Activated CD4-positive, alpha-beta memory T cell treated with anti-CD3 and anti-CD28 coated beads for 36 hours (primary cell): ENCODE results near the gene PARD3B. TPM values are rescaled to one million over a fixed set of nuclear protein-coding genes. Genes with fewer than 3 reads are reported as not detected.

Experiments used
- CTCF ChIA-PET: fragments of 350-600 bp; sonication (Branson Sonifier 250); formaldehyde crosslinking; loops from one replicate; lab custom pipeline; 2021; ENCODE audit warnings: antibody characterized with exemption, inconsistent platforms; lab: Charles Lee
- POLR2A ChIA-PET: fragments of 350-600 bp; sonication (Branson Sonifier 250); formaldehyde crosslinking; loops from one replicate; lab custom pipeline; 2021; ENCODE audit warnings: antibody characterized with exemption; lab: Charles Lee
- DNase-seq: peaks from one replicate; pipeline ENCODE4 v3.0.0-alpha.2; 2020
- H3K27ac Mint-ChIP-seq: one replicate; pipeline ENCODE4 v1.8.0; 2021; ENCODE audit warnings: mixed read lengths
- H3K27me3 Mint-ChIP-seq: one replicate; pipeline ENCODE4 v1.8.0; 2021; ENCODE audit warnings: mixed read lengths
- H3K36me3 Mint-ChIP-seq: one replicate; pipeline ENCODE4 v1.8.0; 2021; ENCODE audit warnings: mixed read lengths
- H3K4me1 Mint-ChIP-seq: one replicate; pipeline ENCODE4 v1.8.0; 2021; ENCODE audit warnings: low read depth, mixed read lengths
- H3K4me3 Mint-ChIP-seq: one replicate; pipeline ENCODE4 v1.8.0; 2021; ENCODE audit warnings: mild to moderate bottlenecking, mixed read lengths
- H3K9me3 Mint-ChIP-seq: one replicate; pipeline ENCODE4 v1.8.0; 2021; ENCODE audit warnings: mixed read lengths
- intact Hi-C: fragments of 100-400 bp; cut with micrococcal nuclease; formaldehyde crosslinking; loops from one replicate; pipeline ENCODE4 v1.15.1; 2023
- total RNA-seq, 2 experiments: library from RNA; stranded (reverse); gene quantifications; one replicate each; pipeline ENCODE4 v1.2.3, GENCODE V29; 2021

The PARD3B gene
- total RNA-seq, 2 experiments from 2014 or later, result 0.07 to 0.70 TPM

GRCh38 chr2:205337274-205337673, 792.0 kb downstream of the PARD3B start:
- Mint-ChIP-seq H3K27me3 (no peaks in the 10 kb centered on the region), H3K9me3 (peaks cover 12% of the 10 kb centered on the region), H3K27ac (no peak overlapping the region), H3K4me1 (no peaks in the 10 kb centered on the region), H3K4me3 (no peak overlapping the region), H3K36me3 (peaks cover 5% of the 10 kb centered on the region)
- intact Hi-C loops, result no loop called here
- no peak for DNase-seq
- ChIA-PET POLR2A (no interaction called here), CTCF (no interaction called here)

- H3K27ac Mint-ChIP-seq, result no peak overlapping the region
- peaks cover 5% of the 10 kb centered on the region for H3K36me3 Mint-ChIP-seq
- H3K4me1 Mint-ChIP-seq, result no peaks in the 10 kb centered on the region
- intact Hi-C loops, result no loop called here
- no peak overlapping the region for H3K4me3 Mint-ChIP-seq
- ChIA-PET POLR2A (no interaction called here), CTCF (no interaction called here)
- H3K9me3 Mint-ChIP-seq, result peaks cover 12% of the 10 kb centered on the region
- no peak for DNase-seq
- H3K27me3 Mint-ChIP-seq, result no peaks in the 10 kb centered on the region
Observed at GRCh38 chr2:205338156-205338555, 792.9 kb downstream of the PARD3B start.

GRCh38 chr2:205343103-205343502, 797.8 kb downstream of the PARD3B start:
- Mint-ChIP-seq H3K9me3 (peaks cover 2% of the 10 kb centered on the region), H3K36me3 (no peaks in the 10 kb centered on the region)

GRCh38 chr2:205346649-205347048, 801.4 kb downstream of the PARD3B start:
- ChIA-PET CTCF (no interaction called here), POLR2A (no interaction called here)
- intact Hi-C loops, result no loop called here
- H3K9me3 Mint-ChIP-seq, result peaks cover 2% of the 10 kb centered on the region
- no peaks in the 10 kb centered on the region for H3K4me1 Mint-ChIP-seq
- no peak overlapping the region for H3K4me3 Mint-ChIP-seq
- no peak overlapping the region for H3K27ac Mint-ChIP-seq
- H3K27me3 Mint-ChIP-seq, result no peaks in the 10 kb centered on the region
- no peaks in the 10 kb centered on the region for H3K36me3 Mint-ChIP-seq
- no peak for DNase-seq

More at GRCh38 chr2:205343103-205343502, 797.8 kb downstream of the PARD3B start:
- intact Hi-C loops, result no loop called here
- ChIA-PET CTCF (no interaction called here), POLR2A (no interaction called here)
- Mint-ChIP-seq H3K27ac (no peak overlapping the region), H3K4me3 (no peak overlapping the region), H3K4me1 (no peaks in the 10 kb centered on the region), H3K27me3 (no peaks in the 10 kb centered on the region)
- DNase-seq, result no peak

GRCh38 chr2:205347899-205348298, 802.6 kb downstream of the PARD3B start:
- POLR2A ChIA-PET, result no interaction called here
- Mint-ChIP-seq H3K36me3 (no peaks in the 10 kb centered on the region), H3K4me1 (no peaks in the 10 kb centered on the region), H3K4me3 (no peak overlapping the region), H3K9me3 (peaks cover 2% of the 10 kb centered on the region), H3K27me3 (no peaks in the 10 kb centered on the region), H3K27ac (no peak overlapping the region)
- DNase-seq, result no peak
- intact Hi-C loops, result no loop called here
- CTCF ChIA-PET, result no interaction called here

GRCh38 chr2:205352094-205352493, 806.8 kb downstream of the PARD3B start:
- ChIA-PET CTCF (no interaction called here), POLR2A (no interaction called here)
- Mint-ChIP-seq H3K27me3 (no peaks in the 10 kb centered on the region), H3K9me3 (no peaks in the 10 kb centered on the region), H3K4me1 (no peaks in the 10 kb centered on the region), H3K4me3 (no peak overlapping the region), H3K36me3 (no peaks in the 10 kb centered on the region), H3K27ac (no peak overlapping the region)
- no peak for DNase-seq
- intact Hi-C loops, result no loop called here

- no peaks in the 10 kb centered on the region for H3K36me3 Mint-ChIP-seq
- DNase-seq, result no peak
- H3K4me3 Mint-ChIP-seq, result no peak overlapping the region
- ChIA-PET POLR2A (no interaction called here), CTCF (no interaction called here)
- H3K27me3 Mint-ChIP-seq, result no peaks in the 10 kb centered on the region
- no peaks in the 10 kb centered on the region for H3K4me1 Mint-ChIP-seq
- intact Hi-C loops, result no loop called here
- no peaks in the 10 kb centered on the region for H3K9me3 Mint-ChIP-seq
- no peak overlapping the region for H3K27ac Mint-ChIP-seq
Observed at GRCh38 chr2:205352593-205352992, 807.3 kb downstream of the PARD3B start.

GRCh38 chr2:205357732-205358131, 812.5 kb downstream of the PARD3B start:
- no peaks in the 10 kb centered on the region for H3K9me3 Mint-ChIP-seq
- H3K4me1 Mint-ChIP-seq, result no peaks in the 10 kb centered on the region
- H3K27ac Mint-ChIP-seq, result no peak overlapping the region
- H3K36me3 Mint-ChIP-seq, result no peaks in the 10 kb centered on the region
- no peak for DNase-seq
- CTCF ChIA-PET, result no interaction called here
- intact Hi-C loops, result no loop called here
- no peak overlapping the region for H3K4me3 Mint-ChIP-seq
- peaks cover 6% of the 10 kb centered on the region for H3K27me3 Mint-ChIP-seq
- POLR2A ChIA-PET, result no interaction called here

- Mint-ChIP-seq H3K4me3 (no peak overlapping the region), H3K27me3 (peaks cover 6% of the 10 kb centered on the region), H3K27ac (no peak overlapping the region), H3K4me1 (no peaks in the 10 kb centered on the region), H3K9me3 (no peaks in the 10 kb centered on the region), H3K36me3 (no peaks in the 10 kb centered on the region)
- DNase-seq, result no peak
- intact Hi-C loops, result no loop called here
- ChIA-PET CTCF (no interaction called here), POLR2A (no interaction called here)
Observed at GRCh38 chr2:205358351-205358815, 813.1 kb downstream of the PARD3B start.

- CTCF ChIA-PET, result no interaction called here
- Mint-ChIP-seq H3K4me1 (no peaks in the 10 kb centered on the region), H3K9me3 (no peaks in the 10 kb centered on the region), H3K27ac (no peak overlapping the region), H3K4me3 (no peak overlapping the region), H3K27me3 (peaks cover 6% of the 10 kb centered on the region), H3K36me3 (no peaks in the 10 kb centered on the region)
- no peak for DNase-seq
- POLR2A ChIA-PET, result no interaction called here
- intact Hi-C loops, result no loop called here
Observed at GRCh38 chr2:205361272-205361671, 816.0 kb downstream of the PARD3B start.

GRCh38 chr2:205361970-205362369, 816.7 kb downstream of the PARD3B start:
- no peaks in the 10 kb centered on the region for H3K9me3 Mint-ChIP-seq
- CTCF ChIA-PET, result no interaction called here
- H3K4me3 Mint-ChIP-seq, result no peak overlapping the region
- POLR2A ChIA-PET, result no interaction called here
- peaks cover 6% of the 10 kb centered on the region for H3K27me3 Mint-ChIP-seq
- DNase-seq, result no peak
- no peak overlapping the region for H3K27ac Mint-ChIP-seq
- intact Hi-C loops, result no loop called here
- no peaks in the 10 kb centered on the region for H3K4me1 Mint-ChIP-seq
- no peaks in the 10 kb centered on the region for H3K36me3 Mint-ChIP-seq

- Mint-ChIP-seq H3K4me1 (no peaks in the 10 kb centered on the region), H3K4me3 (no peak overlapping the region), H3K36me3 (no peaks in the 10 kb centered on the region), H3K9me3 (no peaks in the 10 kb centered on the region), H3K27ac (no peak overlapping the region), H3K27me3 (peaks cover 6% of the 10 kb centered on the region)
- intact Hi-C loops, result no loop called here
- no peak for DNase-seq
- POLR2A ChIA-PET, result no interaction called here
- CTCF ChIA-PET, result no interaction called here
Observed at GRCh38 chr2:205364261-205364660, 819.0 kb downstream of the PARD3B start.

GRCh38 chr2:205366336-205367060, 821.2 kb downstream of the PARD3B start:
- ChIA-PET CTCF (no interaction called here), POLR2A (no interaction called here)
- Mint-ChIP-seq H3K9me3 (no peaks in the 10 kb centered on the region), H3K4me1 (no peaks in the 10 kb centered on the region), H3K4me3 (no peak overlapping the region), H3K27me3 (no peaks in the 10 kb centered on the region), H3K36me3 (no peaks in the 10 kb centered on the region), H3K27ac (no peak overlapping the region)
- DNase-seq, result no peak
- intact Hi-C loops, result no loop called here
